Activated T-helper 2 cell treated with anti-CD3 and anti-CD28 coated beads, Interferon-gamma antibody, Interleukin-2, Interleukin-4, amounts not matched to agents 10 μg/mL and 5 μg/mL and 100 μg/mL, durations not matched to agents 14 hours and 24 hours and 36 hours (primary cell): Measurements from ENCODE around the gene CAPN11. TPM values are rescaled to one million over a fixed set of nuclear protein-coding genes. Genes with fewer than 3 reads are reported as not detected.

ENCODE experiments used
- DNase-seq: peaks from one replicate; pipeline ENCODE4 v3.0.0; 2021; ENCODE audit warnings: low spot score
- H3K27ac Mint-ChIP-seq: one replicate; pipeline ENCODE4 v1.8.0; 2021; ENCODE audit warnings: mixed read lengths
- H3K27me3 Mint-ChIP-seq: one replicate; pipeline ENCODE4 v1.8.0; 2021; ENCODE audit warnings: low read depth, mixed read lengths
- H3K36me3 Mint-ChIP-seq: one replicate; pipeline ENCODE4 v1.8.0; 2021; ENCODE audit warnings: low read depth, mixed read lengths
- H3K4me1 Mint-ChIP-seq: one replicate; pipeline ENCODE4 v1.8.0; 2021; ENCODE audit warnings: low read depth, mixed read lengths
- H3K4me3 Mint-ChIP-seq: one replicate; pipeline ENCODE4 v1.8.0; 2021; ENCODE audit warnings: low read depth, mild to moderate bottlenecking, moderate library complexity, mixed read lengths
- H3K9me3 Mint-ChIP-seq: one replicate; pipeline ENCODE4 v1.8.0; 2021; ENCODE audit warnings: mixed read lengths
- intact Hi-C: fragments of 100-400 bp; cut with micrococcal nuclease; formaldehyde crosslinking; loops from one replicate; pipeline ENCODE4 v1.15.1; 2023
- total RNA-seq: library from RNA; stranded (reverse); gene quantifications from 2 replicates; pipeline ENCODE4 v1.2.3, GENCODE V29; 2022

CAPN11 gene
- total RNA-seq, 1 donor from 2014 or later, result 0.09 TPM

- DNase-seq, result no peak
- peaks cover 15% of the 10 kb centered on the region for H3K4me1 Mint-ChIP-seq
- no peaks in the 10 kb centered on the region for H3K9me3 Mint-ChIP-seq
- no peaks in the 10 kb centered on the region for H3K36me3 Mint-ChIP-seq
- H3K27me3 Mint-ChIP-seq, result peaks cover 9% of the 10 kb centered on the region
- H3K27ac Mint-ChIP-seq, result no peak overlapping the region
- intact Hi-C loops, result no loop called here
- no peak overlapping the region for H3K4me3 Mint-ChIP-seq
Measured at GRCh38 chr6:44169886-44170570, 11.4 kb downstream of the CAPN11 start.

DNA sequence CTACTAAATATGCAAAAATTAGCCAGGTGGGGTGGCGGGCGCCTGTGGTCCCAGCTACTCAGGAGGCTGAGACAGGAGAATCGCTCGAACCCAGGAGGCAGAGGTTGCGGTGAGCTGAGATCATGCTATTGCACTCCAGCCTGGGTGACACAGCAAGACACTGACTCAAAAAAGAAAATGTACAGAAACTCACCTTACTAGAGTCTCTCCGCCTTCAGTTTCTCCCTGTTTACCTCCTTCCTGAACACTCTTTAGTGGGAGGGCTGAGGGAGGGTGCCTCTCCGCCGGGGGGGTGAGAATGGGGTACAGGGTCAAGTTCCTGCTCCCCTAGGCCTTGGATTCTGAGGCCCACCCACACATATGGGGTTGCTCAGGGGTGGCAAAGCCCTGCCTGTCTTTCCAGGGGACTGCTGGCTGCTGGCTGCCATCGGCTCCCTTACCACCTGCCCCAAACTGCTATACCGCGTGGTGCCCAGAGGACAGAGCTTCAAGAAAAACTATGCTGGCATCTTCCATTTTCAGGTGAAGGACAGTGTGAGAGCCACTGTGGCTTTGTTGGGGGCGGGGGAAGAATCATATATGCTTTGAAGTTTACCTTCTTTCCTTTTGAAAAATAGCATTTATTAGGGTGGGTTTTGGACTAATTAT is 13.4 kb downstream of the CAPN11 start:
- H3K9me3 Mint-ChIP-seq, result no peaks in the 10 kb centered on the region
- intact Hi-C loops, result loop anchor here (1.0 to 2.0 kb wide), 4 partner anchors 50 to 167 kb away; partner anchors contain the start of gene SLC35B2
- no peak overlapping the region for H3K4me3 Mint-ChIP-seq
- peaks cover 3% of the 10 kb centered on the region for H3K27me3 Mint-ChIP-seq
- DNase-seq, result no peak
- H3K27ac Mint-ChIP-seq, result no peak overlapping the region
- peaks cover 14% of the 10 kb centered on the region for H3K4me1 Mint-ChIP-seq
- no peaks in the 10 kb centered on the region for H3K36me3 Mint-ChIP-seq

DNA sequence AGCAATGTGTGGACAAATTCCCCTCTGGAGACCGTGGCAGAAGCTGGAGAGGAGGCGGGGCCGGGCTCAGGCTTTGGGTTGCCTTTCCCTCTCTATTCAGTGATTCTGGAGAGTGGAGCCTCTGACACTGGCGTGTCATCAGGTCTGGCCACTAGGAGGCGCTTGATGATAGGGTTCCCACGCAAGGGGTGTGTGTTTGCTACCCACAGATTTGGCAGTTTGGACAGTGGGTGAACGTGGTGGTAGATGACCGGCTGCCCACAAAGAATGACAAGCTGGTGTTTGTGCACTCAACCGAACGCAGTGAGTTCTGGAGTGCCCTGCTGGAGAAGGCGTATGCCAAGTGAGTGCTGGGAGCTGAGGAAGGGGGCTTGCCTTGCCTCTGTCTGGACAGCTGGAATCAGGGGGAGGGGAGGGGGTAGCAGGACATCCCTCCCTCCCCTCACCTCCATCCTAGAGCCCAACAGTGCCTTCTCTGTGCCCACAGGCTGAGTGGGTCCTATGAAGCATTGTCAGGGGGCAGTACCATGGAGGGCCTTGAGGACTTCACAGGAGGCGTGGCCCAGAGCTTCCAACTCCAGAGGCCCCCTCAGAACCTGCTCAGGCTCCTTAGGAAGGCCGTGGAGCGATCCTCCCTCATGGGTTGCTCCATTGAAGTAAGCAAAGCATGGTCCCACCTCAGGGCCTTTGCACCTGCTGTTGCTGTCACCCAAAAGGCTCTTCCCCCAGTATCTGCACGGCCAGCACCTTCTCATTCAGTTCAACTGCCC is 14.3 kb downstream of the CAPN11 start:
- peaks cover 3% of the 10 kb centered on the region for H3K27me3 Mint-ChIP-seq
- intact Hi-C loops, result loop anchor here (1.0 to 2.0 kb wide), 4 partner anchors 49 to 166 kb away; partner anchors contain the start of gene SLC35B2
- H3K4me3 Mint-ChIP-seq, result no peak overlapping the region
- peak overlapping the region; percentile 9 for H3K27ac Mint-ChIP-seq
- H3K36me3 Mint-ChIP-seq, result no peaks in the 10 kb centered on the region
- no peaks in the 10 kb centered on the region for H3K9me3 Mint-ChIP-seq
- DNase-seq, result peak; percentile 62
- peaks cover 18% of the 10 kb centered on the region for H3K4me1 Mint-ChIP-seq

GRCh38 chr6:44176130-44176761 is 17.6 kb downstream of the CAPN11 start:
- intact Hi-C loops, result no loop called here
- H3K27ac Mint-ChIP-seq, result no peak overlapping the region
- H3K9me3 Mint-ChIP-seq, result no peaks in the 10 kb centered on the region
- H3K27me3 Mint-ChIP-seq, result no peaks in the 10 kb centered on the region
- no peak for DNase-seq
- no peaks in the 10 kb centered on the region for H3K36me3 Mint-ChIP-seq
- H3K4me1 Mint-ChIP-seq, result peaks cover 18% of the 10 kb centered on the region
- H3K4me3 Mint-ChIP-seq, result no peak overlapping the region

GRCh38 chr6:44176762-44177509 is 18.3 kb downstream of the CAPN11 start:
- DNase-seq, result no peak
- no peaks in the 10 kb centered on the region for H3K36me3 Mint-ChIP-seq

GRCh38 chr6:44177691-44178423 is 19.2 kb downstream of the CAPN11 start:
- H3K4me3 Mint-ChIP-seq, result no peak overlapping the region

More at GRCh38 chr6:44176762-44177509, 18.3 kb downstream of the CAPN11 start:
- Mint-ChIP-seq H3K4me3 (no peak overlapping the region), H3K4me1 (peaks cover 18% of the 10 kb centered on the region), H3K9me3 (no peaks in the 10 kb centered on the region), H3K27ac (no peak overlapping the region), H3K27me3 (no peaks in the 10 kb centered on the region)
- intact Hi-C loops, result no loop called here

DNA sequence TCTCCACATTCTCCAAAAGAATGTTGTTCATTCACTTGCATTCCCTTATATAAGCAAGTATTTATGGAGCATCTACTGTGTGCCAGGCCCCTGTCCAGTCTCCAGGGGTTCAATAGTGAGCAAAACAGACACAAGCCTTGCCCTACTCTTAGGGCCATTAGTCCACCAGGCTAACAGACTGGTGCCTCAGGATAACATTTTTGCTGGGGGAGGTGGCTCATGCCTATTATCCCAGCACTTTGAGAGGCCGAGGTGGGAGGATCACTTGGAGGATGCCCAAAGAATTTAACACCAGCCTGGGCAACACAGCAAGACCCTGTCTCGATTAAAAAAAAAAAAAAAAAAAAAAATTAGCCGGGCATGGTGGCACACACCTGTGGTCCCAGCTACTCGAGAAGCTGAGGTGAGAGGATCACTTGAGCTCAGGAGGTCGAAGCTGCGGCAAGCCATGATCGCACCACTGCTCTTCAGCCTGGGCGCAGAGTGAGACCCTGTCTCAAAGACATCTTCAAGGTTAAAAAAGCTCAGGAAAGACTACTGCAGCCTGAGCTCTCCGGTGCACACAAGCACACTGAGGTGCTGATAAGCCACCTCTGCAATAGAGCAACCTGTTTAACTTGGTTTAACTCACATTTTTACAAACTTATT is 19.9 kb downstream of the CAPN11 start:
- no peak for DNase-seq
- Mint-ChIP-seq H3K27ac (no peak overlapping the region), H3K4me1 (peaks cover 8% of the 10 kb centered on the region), H3K27me3 (no peaks in the 10 kb centered on the region), H3K9me3 (no peaks in the 10 kb centered on the region), H3K4me3 (no peak overlapping the region), H3K36me3 (no peaks in the 10 kb centered on the region)
- intact Hi-C loops, result no loop called here

More at GRCh38 chr6:44177691-44178423, 19.2 kb downstream of the CAPN11 start:
- H3K27me3 Mint-ChIP-seq, result no peaks in the 10 kb centered on the region
- intact Hi-C loops, result no loop called here
- H3K4me1 Mint-ChIP-seq, result peaks cover 9% of the 10 kb centered on the region
- H3K36me3 Mint-ChIP-seq, result no peaks in the 10 kb centered on the region
- H3K9me3 Mint-ChIP-seq, result no peaks in the 10 kb centered on the region
- H3K27ac Mint-ChIP-seq, result no peak overlapping the region
- DNase-seq, result no peak

- Mint-ChIP-seq H3K27me3 (no peaks in the 10 kb centered on the region), H3K4me3 (no peak overlapping the region), H3K4me1 (peaks cover 7% of the 10 kb centered on the region), H3K36me3 (no peaks in the 10 kb centered on the region), H3K9me3 (no peaks in the 10 kb centered on the region), H3K27ac (no peak overlapping the region)
- DNase-seq, result no peak
- intact Hi-C loops, result no loop called here
Measured at GRCh38 chr6:44179072-44179536, 20.5 kb downstream of the CAPN11 start.

DNA sequence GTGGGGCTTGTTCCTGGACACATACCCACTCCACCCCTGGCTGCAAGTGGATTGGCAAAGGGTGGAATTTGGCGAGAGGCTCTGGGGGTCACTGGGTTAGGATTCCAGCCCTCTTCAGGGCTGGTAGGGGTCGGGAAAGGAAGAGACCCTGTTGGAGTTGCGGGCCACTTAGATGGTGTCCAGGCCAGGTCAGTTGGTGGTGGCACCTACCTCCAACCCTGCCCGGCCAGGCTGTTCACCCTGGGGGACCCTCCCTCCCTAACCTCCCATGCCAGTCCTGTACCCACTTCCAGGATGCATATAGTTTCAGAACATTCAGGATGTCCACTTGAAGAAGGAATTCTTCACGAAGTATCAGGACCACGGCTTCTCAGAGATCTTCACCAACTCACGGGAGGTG is 21.0 kb downstream of the CAPN11 start:
- Mint-ChIP-seq H3K9me3 (no peaks in the 10 kb centered on the region), H3K27me3 (no peaks in the 10 kb centered on the region), H3K4me1 (peaks cover 7% of the 10 kb centered on the region), H3K27ac (no peak overlapping the region), H3K4me3 (no peak overlapping the region), H3K36me3 (no peaks in the 10 kb centered on the region)
- no peak for DNase-seq
- intact Hi-C loops, result no loop called here

GRCh38 chr6:44180406-44180805 is 21.8 kb downstream of the CAPN11 start:
- Mint-ChIP-seq H3K36me3 (no peaks in the 10 kb centered on the region), H3K4me1 (peaks cover 7% of the 10 kb centered on the region), H3K9me3 (no peaks in the 10 kb centered on the region), H3K27ac (no peak overlapping the region), H3K27me3 (no peaks in the 10 kb centered on the region), H3K4me3 (no peak overlapping the region)
- intact Hi-C loops, result no loop called here
- DNase-seq, result no peak

DNA sequence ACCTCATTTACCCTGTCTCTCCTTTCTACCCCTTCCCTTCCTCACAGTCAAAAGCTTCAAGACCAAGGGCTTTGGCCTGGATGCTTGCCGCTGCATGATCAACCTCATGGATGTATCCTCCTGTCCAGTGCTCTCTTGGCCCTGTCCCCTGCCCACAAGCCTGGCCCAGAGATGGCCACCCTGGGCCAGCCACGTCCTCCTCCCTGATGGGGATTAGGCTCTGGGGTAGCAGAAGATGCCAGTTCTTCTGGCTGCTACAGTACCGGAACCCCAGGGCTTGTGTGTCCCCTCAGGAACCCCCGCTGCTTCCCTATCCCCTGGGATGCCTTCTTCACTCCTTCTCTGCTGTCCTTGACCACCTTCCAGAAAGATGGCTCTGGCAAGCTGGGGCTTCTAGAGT is 22.3 kb downstream of the CAPN11 start:
- Mint-ChIP-seq H3K27me3 (no peaks in the 10 kb centered on the region), H3K4me1 (peaks cover 8% of the 10 kb centered on the region), H3K9me3 (no peaks in the 10 kb centered on the region), H3K27ac (no peak overlapping the region), H3K4me3 (no peak overlapping the region), H3K36me3 (no peaks in the 10 kb centered on the region)
- DNase-seq, result no peak
- intact Hi-C loops, result no loop called here
